22Rv1 (cell line): ENCODE measurements around the gene MAP2K6.

Experiments
- ZFX ChIP-seq: fragments of 450-650 bp; IDR thresholded peaks from 2 replicates; pipeline ENCODE4 v1.6.1; 2017; ENCODE audit warnings: antibody characterized with exemption, borderline replicate concordance
- TF ChIP-seq, protein P1 (sequence below): fragments of 450-650 bp; IDR thresholded peaks from 2 replicates; pipeline ENCODE4 v1.5.1; 2017; ENCODE audit warnings: mild to moderate bottlenecking

DNA sequence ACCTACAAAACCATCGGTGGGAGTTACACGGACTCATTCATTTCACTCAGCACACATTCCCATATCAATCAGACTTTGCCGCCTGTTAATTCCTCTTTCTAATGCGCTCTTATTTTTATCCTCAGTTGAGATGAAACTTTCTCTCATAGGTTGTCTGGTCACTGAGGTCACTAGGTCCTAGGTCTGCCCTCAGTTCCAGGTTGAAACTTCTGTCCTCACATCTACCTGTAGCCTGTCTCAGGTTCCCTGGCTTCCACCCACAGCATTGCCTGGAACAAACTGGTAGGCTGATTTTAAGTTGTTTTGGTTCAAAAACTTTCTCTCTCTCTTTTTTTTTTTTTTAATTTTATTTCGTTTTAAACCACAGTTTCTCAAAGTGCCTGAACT lies 119.7 kb downstream of the MAP2K6 start:
- TF ChIP-seq, protein P1, sequence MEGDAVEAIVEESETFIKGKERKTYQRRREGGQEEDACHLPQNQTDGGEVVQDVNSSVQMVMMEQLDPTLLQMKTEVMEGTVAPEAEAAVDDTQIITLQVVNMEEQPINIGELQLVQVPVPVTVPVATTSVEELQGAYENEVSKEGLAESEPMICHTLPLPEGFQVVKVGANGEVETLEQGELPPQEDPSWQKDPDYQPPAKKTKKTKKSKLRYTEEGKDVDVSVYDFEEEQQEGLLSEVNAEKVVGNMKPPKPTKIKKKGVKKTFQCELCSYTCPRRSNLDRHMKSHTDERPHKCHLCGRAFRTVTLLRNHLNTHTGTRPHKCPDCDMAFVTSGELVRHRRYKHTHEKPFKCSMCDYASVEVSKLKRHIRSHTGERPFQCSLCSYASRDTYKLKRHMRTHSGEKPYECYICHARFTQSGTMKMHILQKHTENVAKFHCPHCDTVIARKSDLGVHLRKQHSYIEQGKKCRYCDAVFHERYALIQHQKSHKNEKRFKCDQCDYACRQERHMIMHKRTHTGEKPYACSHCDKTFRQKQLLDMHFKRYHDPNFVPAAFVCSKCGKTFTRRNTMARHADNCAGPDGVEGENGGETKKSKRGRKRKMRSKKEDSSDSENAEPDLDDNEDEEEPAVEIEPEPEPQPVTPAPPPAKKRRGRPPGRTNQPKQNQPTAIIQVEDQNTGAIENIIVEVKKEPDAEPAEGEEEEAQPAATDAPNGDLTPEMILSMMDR: no peak
- TF ChIP-seq ZFX: no peak
